Fibroblast of lung (primary cell): Measurements from ENCODE around the gene PIK3C2G. TPM values are rescaled to one million over a fixed set of nuclear protein-coding genes. Genes with fewer than 3 reads are reported as not detected.
A peak's percentile ranks its signal among the peaks of the same experiment; 100 is the strongest.

ENCODE experiments used
- DNase-seq, 2 donors: peaks; one replicate each; pipeline versions ENCODE4 v3.0.0 to v3.0.0-alpha.2; 2010; ENCODE audit warnings: low read depth in 2 of 2
- H2AFZ ChIP-seq: 2 replicates; pipeline ENCODE4 v1.5.1; 2012; ENCODE audit warnings: low read length, control low read depth, inconsistent platforms
- H3K27ac ChIP-seq: 2 replicates; pipeline ENCODE4 v1.5.1; 2011; ENCODE audit warnings: low read length, control low read depth; ENCODE audit not compliant: insufficient read depth
- H3K27me3 ChIP-seq: 2 replicates; pipeline ENCODE4 v1.5.1; 2011; ENCODE audit warnings: mild to moderate bottlenecking, low read length; ENCODE audit not compliant: control insufficient read depth, insufficient read depth
- H3K36me3 ChIP-seq: 2 replicates; pipeline ENCODE4 v1.5.1; 2011; ENCODE audit warnings: low read length; ENCODE audit not compliant: control insufficient read depth, insufficient read depth
- H3K4me1 ChIP-seq: 2 replicates; pipeline ENCODE4 v1.5.1; 2011; ENCODE audit warnings: low read length; ENCODE audit not compliant: control insufficient read depth, insufficient read depth; ENCODE audit errors: extremely low read depth
- H3K4me2 ChIP-seq: 2 replicates; pipeline ENCODE4 v1.5.1; 2011; ENCODE audit warnings: low read length, control low read depth; ENCODE audit not compliant: insufficient read depth; ENCODE audit errors: extremely low read depth
- H3K4me3 ChIP-seq, 4 experiments: fragments of 200-600 bp in 1 of 4; sonication (generic) in 1 of 4; replicated peaks in 1 of 4; 2 replicates each; pipeline ENCODE4 v1.5.1; 2011 to 2016; ENCODE audit warnings: low read length in 4 of 4, low read depth in 3 of 4, mild to moderate bottlenecking in 3 of 4, control low read depth in 2 of 4, inconsistent platforms in 1 of 4, mixed read lengths in 1 of 4; ENCODE audit not compliant: insufficient read depth in 1 of 4; ENCODE audit errors: control extremely low read depth in 1 of 4
- H3K79me2 ChIP-seq: 2 replicates; pipeline ENCODE4 v1.5.1; 2012; ENCODE audit warnings: mild to moderate bottlenecking, low read length, inconsistent platforms; ENCODE audit not compliant: control insufficient read depth, insufficient read depth
- H3K9ac ChIP-seq: 2 replicates; pipeline ENCODE4 v1.5.1; 2011; ENCODE audit warnings: mild to moderate bottlenecking, low read length, control low read depth; ENCODE audit not compliant: insufficient read depth
- H3K9me3 ChIP-seq: 2 replicates; pipeline ENCODE4 v1.5.1; 2012; ENCODE audit warnings: low read depth, low read length; ENCODE audit not compliant: control insufficient read depth, insufficient read depth
- H4K20me1 ChIP-seq: 2 replicates; pipeline ENCODE4 v1.5.1; 2011; ENCODE audit warnings: low read length; ENCODE audit not compliant: control insufficient read depth, insufficient read depth; ENCODE audit errors: extremely low read depth
- CTCF ChIP-seq, 2 donors: IDR thresholded peaks in 1 of 2; conservative IDR thresholded peaks in 1 of 2; 1 replicate in 1 of 2; 2 replicates in 1 of 2; pipeline ENCODE4 v1.5.1; 2011 to 2012; ENCODE audit warnings: low read length in 2 of 2, control low read depth in 1 of 2, inconsistent platforms in 1 of 2, low read depth in 1 of 2, mild to moderate bottlenecking in 1 of 2
- EZH2 ChIP-seq: IDR thresholded peaks from 2 replicates; pipeline ENCODE4 v1.5.1; 2012; ENCODE audit warnings: low read length, control low read depth, mild to moderate bottlenecking; ENCODE audit errors: missing control alignments
- polyA plus RNA-seq, 2 donors: library from polyadenylated mRNA; depleted of rRNA in 1 of 2; stranded (reverse) in 1 of 2; unstranded in 1 of 2; fragments of >200 nt; gene quantifications; 2 replicates each; pipeline ENCODE4 v1.2.1, GENCODE V29; 2011 to 2012; ENCODE audit warnings: missing spikeins in 1 of 2
- total RNA-seq: library from RNA; depleted of rRNA; stranded (reverse); fragments of >200 nt; gene quantifications from 2 replicates; pipeline ENCODE4 v1.2.1, GENCODE V29; 2014

PIK3C2G gene
- total and polyA plus RNA-seq, 2 donors (not counting 1 experiment from before 2014, with no cell fraction given), result not detected

DNA sequence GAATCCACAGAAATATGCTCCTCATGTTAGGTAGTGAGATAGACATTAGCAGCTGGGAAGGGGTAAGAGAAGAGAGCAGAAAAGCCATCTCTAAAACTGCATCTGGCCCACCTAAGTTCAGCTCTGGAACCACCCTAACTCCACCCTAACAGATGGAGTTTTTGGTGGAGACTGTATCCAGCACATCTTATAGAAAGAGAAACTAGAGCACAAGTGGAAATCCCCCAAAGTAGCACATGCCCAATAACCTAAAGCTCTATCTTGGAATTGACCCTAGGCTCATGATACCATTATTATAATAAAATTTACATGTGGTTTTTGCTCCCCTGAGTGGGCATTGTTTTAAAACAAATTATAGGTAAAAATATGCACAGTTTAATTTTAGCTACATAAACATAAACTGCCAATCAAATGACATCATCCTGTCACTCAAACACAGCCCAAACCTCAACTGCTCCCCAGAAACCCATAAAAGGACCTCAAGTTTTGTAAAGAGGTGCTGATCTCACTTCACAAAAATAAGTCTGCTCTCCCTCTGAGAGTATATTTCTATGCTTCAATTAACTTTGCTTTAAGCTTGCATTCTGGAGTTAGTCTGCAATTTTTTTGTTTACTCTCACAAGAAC is 206.4 kb downstream of the PIK3C2G start:
- Histone ChIP-seq H3K4me3 (no peak overlapping the region), H4K20me1 (no peaks in the 10 kb centered on the region), H2AFZ (no peak overlapping the region), H3K27ac (no peak overlapping the region), H3K4me1 (peaks cover 4% of the 10 kb centered on the region), H3K9ac (no peak overlapping the region), H3K36me3 (no peaks in the 10 kb centered on the region), H3K27me3 (no peaks in the 10 kb centered on the region), H3K9me3 (no peaks in the 10 kb centered on the region), H3K79me2 (no peaks in the 10 kb centered on the region), H3K4me2 (no peak overlapping the region)
- TF ChIP-seq EZH2 (no peak), CTCF (conservative IDR thresholded peaks at IDR 0.05 in 1 of 2, IDR thresholded peaks at IDR 0.05 in 1 of 2; ENCODE audit: low read depth in 1 of 2, low read length in 2 of 2) (no peak)
- DNase-seq, result no peak

DNA sequence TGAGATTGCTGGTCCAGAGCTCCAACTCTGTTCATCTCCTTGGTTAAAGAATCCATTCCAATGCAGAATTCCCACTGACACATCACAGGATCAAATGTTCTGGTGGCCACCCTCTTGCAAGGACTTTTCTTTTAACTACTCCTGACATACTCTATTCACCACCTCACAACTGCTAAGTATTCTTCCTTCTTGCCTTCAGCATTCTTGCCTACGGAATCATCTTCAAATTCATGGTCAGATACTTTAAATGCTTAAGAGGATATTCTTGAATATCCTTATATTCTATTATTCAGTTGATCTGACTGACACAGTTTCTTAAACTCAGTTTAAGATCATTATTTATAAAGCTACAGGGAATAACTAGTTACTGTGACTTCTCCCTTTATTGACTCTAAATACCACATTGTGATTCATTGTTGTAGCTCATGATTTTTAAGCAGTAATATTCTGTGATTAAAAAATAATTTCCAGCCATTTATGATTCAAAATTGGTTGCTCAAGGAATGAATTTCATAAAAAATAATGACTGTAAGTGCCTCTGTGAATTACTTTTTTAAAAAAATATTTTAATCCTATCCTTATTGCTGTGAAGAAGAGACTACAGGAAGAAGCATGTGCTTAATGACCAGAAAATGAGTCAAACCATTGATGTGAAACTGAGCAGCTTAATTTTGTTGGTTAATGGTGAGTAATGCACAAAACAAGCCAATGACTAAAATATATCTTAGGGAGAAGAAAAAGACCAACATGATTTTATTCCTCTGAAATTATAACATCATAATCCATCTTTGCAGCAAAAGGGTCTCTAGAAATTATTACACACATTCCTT is 207.1 kb downstream of the PIK3C2G start:
- H3K36me3 ChIP-seq, result no peaks in the 10 kb centered on the region
- H3K4me2 ChIP-seq, result no peak overlapping the region

More for the DNA sequence above, 207.1 kb downstream of the PIK3C2G start:
- peaks cover 4% of the 10 kb centered on the region for H3K4me1 ChIP-seq
- H3K79me2 ChIP-seq, result no peaks in the 10 kb centered on the region
- no peak overlapping the region for H3K4me3 ChIP-seq
- H2AFZ ChIP-seq, result no peak overlapping the region
- H3K9ac ChIP-seq, result no peak overlapping the region
- no peaks in the 10 kb centered on the region for H3K9me3 ChIP-seq
- no peaks in the 10 kb centered on the region for H3K27me3 ChIP-seq
- no peak for TF ChIP-seq CTCF (conservative IDR thresholded peaks at IDR 0.05 in 1 of 2, IDR thresholded peaks at IDR 0.05 in 1 of 2; ENCODE audit: low read depth in 1 of 2, low read length in 2 of 2)
- TF ChIP-seq EZH2, result no peak
- no peaks in the 10 kb centered on the region for H4K20me1 ChIP-seq
- H3K27ac ChIP-seq, result no peak overlapping the region
- DNase-seq, result peak; percentile 28 to 82
